Retinal pigment epithelial cell (primary cell): Measurements from ENCODE around the gene GPRC5A.

Experiments
- DNase-seq: peaks from one replicate; pipeline ENCODE4 v3.0.0-alpha.2; 2010; ENCODE audit warnings: low read depth
- H3K4me3 ChIP-seq: 2 replicates; pipeline ENCODE4 v1.5.1; 2011; ENCODE audit warnings: mild to moderate bottlenecking, low read length, control low read depth, moderate library complexity
- CTCF ChIP-seq: conservative IDR thresholded peaks from 2 replicates; pipeline ENCODE4 v1.5.1; 2011; ENCODE audit warnings: low read depth, low read length, control low read depth, inconsistent platforms

Gene GPRC5A

GRCh38 chr12:12964255-12964654 is 72.9 kb downstream of the GPRC5A start:
- H3K4me3 ChIP-seq: no peak overlapping the region
- no peak for TF ChIP-seq CTCF
- DNase-seq: no peak

DNA sequence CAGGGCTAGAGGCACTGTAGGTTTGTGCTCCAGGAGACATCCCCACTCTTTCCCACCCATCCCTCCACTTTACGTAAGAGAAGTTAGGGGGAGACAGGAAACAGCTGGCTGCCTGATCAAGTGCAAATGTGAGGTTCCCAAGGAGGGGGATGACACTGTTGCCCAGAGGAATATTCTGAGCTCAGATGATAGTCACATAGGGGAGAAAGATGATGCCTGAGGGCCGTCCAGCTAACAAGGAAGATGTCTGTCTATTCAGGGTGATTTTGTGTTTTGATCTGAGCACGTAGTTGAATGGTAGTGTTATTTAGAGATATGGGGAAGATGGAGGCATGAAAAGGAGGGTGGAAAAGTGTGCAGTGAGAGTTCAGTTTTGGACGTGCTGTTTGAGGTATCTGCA is 74.5 kb downstream of the GPRC5A start:
- no peak for TF ChIP-seq CTCF

More for the DNA sequence above, 74.5 kb downstream of the GPRC5A start:
- H3K4me3 ChIP-seq: no peak overlapping the region
- no peak for DNase-seq
